Endothelial cell of umbilical vein (primary cell): ENCODE data around the gene SPSB3. TPM values are rescaled to one million over a fixed set of nuclear protein-coding genes. Genes with fewer than 3 reads are reported as not detected.

ENCODE experiments used
- BruUV-seq: library from RNA; stranded (reverse); fragments of 400-500 nt; replicated peaks from 2 replicates; lab custom pipeline; 2021; lab: Mats Ljungman, UMichigan
- CTCF ChIA-PET: fragments of 300-600, 350-600 bp; sonication (Branson Sonifier 250); formaldehyde crosslinking; loops from one replicate; lab custom pipeline; 2021; ENCODE audit warnings: antibody characterized with exemption, inconsistent platforms; lab: Charles Lee
- POLR2A ChIA-PET: fragments of 300-600, 350-600 bp; sonication (Branson Sonifier 250); formaldehyde crosslinking; loops from one replicate; lab custom pipeline; 2021; ENCODE audit warnings: antibody characterized with exemption, inconsistent platforms; lab: Charles Lee
- DNase-seq: peaks from one replicate; pipeline ENCODE4 v3.0.0-alpha.2; 2011; ENCODE audit warnings: low read depth, low spot score
- FAIRE-seq: peaks from 2 replicates; lab custom pipeline; 2011; peaks lifted over from hg19 to GRCh38; lab: Jason Lieb, UNC
- H2AFZ ChIP-seq: 2 replicates; pipeline ENCODE4 v1.6.0; 2012; ENCODE audit warnings: low read depth, low read length, control low read depth, inconsistent platforms
- H3K27ac ChIP-seq: 2 replicates; pipeline ENCODE4 v1.5.1; 2011; ENCODE audit warnings: low read depth, mild to moderate bottlenecking, control low read depth, low read length, moderate library complexity; ENCODE audit not compliant: insufficient read depth
- H3K27me3 ChIP-seq, 2 experiments: 2 replicates each; pipeline versions ENCODE4 v1.6.0 to v1.6.1; 2011; ENCODE audit warnings: low read length in 2 of 2, mixed read lengths in 1 of 2; ENCODE audit not compliant: control insufficient read depth in 2 of 2, insufficient read depth in 2 of 2
- H3K36me3 ChIP-seq, 2 experiments: 2 replicates in 1 of 2; 3 replicates in 1 of 2; pipeline ENCODE4 v1.5.1; 2011; ENCODE audit warnings: low read length in 2 of 2, mild to moderate bottlenecking in 1 of 2, moderate library complexity in 1 of 2; ENCODE audit not compliant: control insufficient read depth in 2 of 2, insufficient read depth in 2 of 2; ENCODE audit errors: extremely low read depth in 1 of 2
- H3K4me1 ChIP-seq: 3 replicates; pipeline ENCODE4 v1.5.1; 2011; ENCODE audit warnings: mild to moderate bottlenecking, low read length; ENCODE audit not compliant: control insufficient read depth, insufficient read depth; ENCODE audit errors: extremely low read depth
- H3K4me2 ChIP-seq: 2 replicates; pipeline ENCODE4 v1.6.1; 2011; ENCODE audit warnings: low read length, control low read depth, mixed read lengths; ENCODE audit not compliant: insufficient read depth
- H3K4me3 ChIP-seq, 3 experiments: fragments of 200-600 bp in 1 of 3; sonication (generic), shearing (Covaris generic) in 1 of 3; replicated peaks in 1 of 3; 2 replicates each; pipeline ENCODE4 v1.5.1; 2011 to 2016; ENCODE audit warnings: control low read depth in 3 of 3, low read length in 3 of 3, mild to moderate bottlenecking in 2 of 3, inconsistent platforms in 1 of 3, low read depth in 1 of 3, moderate library complexity in 1 of 3; ENCODE audit not compliant: insufficient read depth in 1 of 3
- H3K79me2 ChIP-seq: 2 replicates; pipeline ENCODE4 v1.6.0; 2012; ENCODE audit warnings: low read length, inconsistent platforms; ENCODE audit not compliant: control insufficient read depth, insufficient read depth
- H3K9ac ChIP-seq: replicated peaks from 2 replicates; pipeline ENCODE3; 2011; ENCODE audit warnings: low read length, control low read depth; ENCODE audit not compliant: insufficient read depth; ENCODE audit errors: extremely low read depth
- H3K9me1 ChIP-seq: replicated peaks from 3 replicates; pipeline ENCODE4 v1.6.0; 2011; ENCODE audit warnings: mild to moderate bottlenecking, low read length; ENCODE audit not compliant: control insufficient read depth, insufficient read depth; ENCODE audit errors: extremely low read depth
- H3K9me3 ChIP-seq: replicated peaks from 2 replicates; pipeline ENCODE4 v1.5.1; 2012; ENCODE audit warnings: low read length, inconsistent platforms; ENCODE audit not compliant: control insufficient read depth, insufficient read depth
- H4K20me1 ChIP-seq: replicated peaks from 2 replicates; pipeline ENCODE3; 2011; ENCODE audit warnings: mild to moderate bottlenecking, low read length; ENCODE audit not compliant: control insufficient read depth, insufficient read depth; ENCODE audit errors: extremely low read depth
- CTCF ChIP-seq, 2 donors: IDR thresholded peaks; 1 replicate in 1 of 2; 2 replicates in 1 of 2; pipeline ENCODE4 v1.5.1; 2011; ENCODE audit warnings: low read length in 2 of 2, mild to moderate bottlenecking in 2 of 2, moderate library complexity in 2 of 2, control low read depth in 1 of 2, inconsistent platforms in 1 of 2, low read depth in 1 of 2; ENCODE audit not compliant: insufficient read depth in 1 of 2; ENCODE audit errors: extremely low read depth in 1 of 2
- EZH2 ChIP-seq: IDR thresholded peaks from 2 replicates; pipeline ENCODE4 v1.6.1; 2012; ENCODE audit warnings: borderline replicate concordance, low read depth, mild to moderate bottlenecking, moderate library complexity, low read length, inconsistent platforms; ENCODE audit not compliant: severe bottlenecking
- FOS ChIP-seq: IDR thresholded peaks from 2 replicates; pipeline ENCODE4 v1.6.1; 2011; ENCODE audit warnings: mild to moderate bottlenecking, low read length, moderate library complexity, borderline replicate concordance; ENCODE audit not compliant: insufficient read depth
- GATA2 ChIP-seq: IDR thresholded peaks from 2 replicates; pipeline ENCODE4 v1.7.0; 2011; ENCODE audit warnings: low read depth, mild to moderate bottlenecking, moderate library complexity, mixed read lengths, low read length; ENCODE audit not compliant: insufficient read length, insufficient read depth
- JUN ChIP-seq: IDR thresholded peaks from 2 replicates; pipeline ENCODE4 v1.6.1; 2011; ENCODE audit warnings: borderline replicate concordance, low read depth; ENCODE audit not compliant: insufficient read length, insufficient read depth
- MAX ChIP-seq: IDR thresholded peaks from 2 replicates; pipeline ENCODE4 v1.6.1; 2011; ENCODE audit not compliant: insufficient read depth, insufficient read length
- MYC ChIP-seq: IDR thresholded peaks from one replicate; pipeline ENCODE4 v1.6.1; 2011; ENCODE audit warnings: mild to moderate bottlenecking, low read depth, low read length
- POLR2A ChIP-seq: IDR thresholded peaks from 2 replicates; pipeline ENCODE4 v1.6.1; 2012; ENCODE audit warnings: low read depth, mild to moderate bottlenecking, control low read depth, low read length
- POLR2AphosphoS5 ChIP-seq: IDR thresholded peaks from 2 replicates; pipeline ENCODE4 v1.6.1; 2012; ENCODE audit warnings: low read depth, mild to moderate bottlenecking, control low read depth, low read length, moderate library complexity; ENCODE audit not compliant: insufficient read depth
- dilution Hi-C: fragments of 300-500 bp; cut with MboI; formaldehyde crosslinking; loops from one replicate; pipeline ENCODE4 v1.15.0; 2019; ENCODE audit warnings: low sequenced_read_pairs; ENCODE audit not compliant: extremely low pct_ligation_motif_present
- intact Hi-C: fragments of 100-400 bp; cut with micrococcal nuclease; formaldehyde crosslinking; loops from one replicate; pipeline ENCODE4 v1.10.0; 2022
- polyA plus RNA-seq, 4 experiments: library from polyadenylated mRNA; depleted of rRNA in 3 of 4; stranded (reverse) in 3 of 4; unstranded in 1 of 4; fragments of >200 nt; gene quantifications; 2 replicates each; pipeline versions ENCODE4 v1.2.1 to v1.2.3, GENCODE V29; 2011 to 2012; ENCODE audit warnings: missing spikeins in 1 of 4
- total RNA-seq: library from RNA; stranded (reverse); gene quantifications from 2 replicates; pipeline ENCODE4 v1.2.3, GENCODE V29; 2021

Gene SPSB3
- total and polyA plus RNA-seq, 2 donors (not counting 3 experiments of a cell fraction or from before 2014, with no cell fraction given), result 39.0 to 86.2 TPM

- Histone ChIP-seq H2AFZ (no peak overlapping the region), H3K36me3 (peaks cover 0 to 25% of the 10 kb centered on the region in 2 experiments), H4K20me1 (no peaks in the 10 kb centered on the region), H3K4me1 (no peaks in the 10 kb centered on the region), H3K4me3 (no peak overlapping the region), H3K79me2 (no peaks in the 10 kb centered on the region), H3K9me1 (no peaks in the 10 kb centered on the region), H3K9me3 (no peaks in the 10 kb centered on the region), H3K9ac (no peak overlapping the region), H3K4me2 (no peak overlapping the region), H3K27ac (no peak overlapping the region), H3K27me3 (no peaks in the 10 kb centered on the region)
- ChIA-PET POLR2A (no interaction called here), CTCF (no interaction called here)
- BruUV-seq, result no TSS peak
- FAIRE-seq, result no peak
- intact Hi-C loops, result no loop called here
- dilution Hi-C loops, result no loop called here
- TF ChIP-seq CTCF (IDR thresholded peaks at IDR 0.05; ENCODE audit: extremely low read depth in 1 of 2, insufficient read depth in 1 of 2, low read depth in 1 of 2, low read length in 2 of 2), result no peak
- no peak for TF ChIP-seq EZH2
- DNase-seq, result no peak
Measured at GRCh38 chr16:1740781-1741490, 41.4 kb downstream of the SPSB3 start.

- DNase-seq (no peak), FAIRE-seq (no peak)
- H3K36me3 ChIP-seq, result peaks cover 0 to 25% of the 10 kb centered on the region in 2 experiments
- POLR2A ChIA-PET, result no interaction called here
- H4K20me1 ChIP-seq, result no peaks in the 10 kb centered on the region
- no peaks in the 10 kb centered on the region for H3K79me2 ChIP-seq
- no peak overlapping the region for H2AFZ ChIP-seq
- H3K9me3 ChIP-seq, result no peaks in the 10 kb centered on the region
- CTCF ChIA-PET, result no interaction called here
- H3K9ac ChIP-seq, result no peak overlapping the region
- dilution Hi-C loops, result no loop called here
- H3K9me1 ChIP-seq, result no peaks in the 10 kb centered on the region
- intact Hi-C loops, result no loop called here
- BruUV-seq, result no TSS peak
- H3K4me3 ChIP-seq, result no peak overlapping the region
- H3K4me2 ChIP-seq, result no peak overlapping the region
- TF ChIP-seq MAX (no peak), GATA2 (no peak), JUN (no peak), MYC (no peak), POLR2AphosphoS5 (no peak), FOS (no peak), CTCF (IDR thresholded peaks at IDR 0.05; ENCODE audit: extremely low read depth in 1 of 2, insufficient read depth in 1 of 2, low read depth in 1 of 2, low read length in 2 of 2) (no peak), EZH2 (no peak), POLR2A (no peak)
- H3K27ac ChIP-seq, result no peak overlapping the region
- H3K27me3 ChIP-seq, result no peaks in the 10 kb centered on the region
- no peaks in the 10 kb centered on the region for H3K4me1 ChIP-seq
Measured at GRCh38 chr16:1740234-1740633, 42.1 kb downstream of the SPSB3 start.
